ENCODE results near the gene RUNX2.
"Not testable (repeated sequence)": the region's sequence is repeated elsewhere in the genome, so short reads cannot be mapped to it uniquely, and the experiment has no call there.

The RUNX2 gene

GRCh38 chr6:45462190-45463134, 134.3 kb downstream of the RUNX2 start:
- no peak for DNase-seq

GRCh38 chr6:45464685-45465084, 136.6 kb downstream of the RUNX2 start:
- DNase-seq, result no peak

GRCh38 chr6:45466686-45467085, 138.6 kb downstream of the RUNX2 start:
- DNase-seq, result no peak

- DNase-seq, result not testable (repeated sequence)
Measured at GRCh38 chr6:45467417-45467816, 139.3 kb downstream of the RUNX2 start.

GRCh38 chr6:45467853-45468252, 139.7 kb downstream of the RUNX2 start:
- no peak for DNase-seq

- DNase-seq, result no peak
Measured at GRCh38 chr6:45469663-45470062, 141.5 kb downstream of the RUNX2 start.

- DNase-seq, result no peak
Measured at GRCh38 chr6:45470131-45470738, 142.1 kb downstream of the RUNX2 start.

GRCh38 chr6:45472382-45472781, 144.3 kb downstream of the RUNX2 start:
- no peak for DNase-seq

GRCh38 chr6:45473121-45473993, 145.2 kb downstream of the RUNX2 start:
- DNase-seq, result no peak

- DNase-seq, result no peak
Measured at GRCh38 chr6:45474376-45474775, 146.2 kb downstream of the RUNX2 start.

GRCh38 chr6:45476341-45476740, 148.2 kb downstream of the RUNX2 start:
- DNase-seq, result no peak

GRCh38 chr6:45477278-45477677, 149.1 kb downstream of the RUNX2 start:
- DNase-seq, result no peak

GRCh38 chr6:45477790-45478189, 149.7 kb downstream of the RUNX2 start:
- DNase-seq, result no peak

- DNase-seq, result peak; percentile 66
Measured at GRCh38 chr6:45478240-45478639, 150.1 kb downstream of the RUNX2 start.

- DNase-seq, result peak; percentile 49
Measured at GRCh38 chr6:45479834-45480751, 152.0 kb downstream of the RUNX2 start.

- DNase-seq, result no peak
Measured at GRCh38 chr6:45480752-45481415, 152.8 kb downstream of the RUNX2 start.

- peak; percentile 91 for DNase-seq
Measured at GRCh38 chr6:45483021-45483420, 154.9 kb downstream of the RUNX2 start.

- peak; percentile 23 for DNase-seq
Measured at GRCh38 chr6:45483501-45483900, 155.4 kb downstream of the RUNX2 start.

- DNase-seq, result no peak
Measured at GRCh38 chr6:45486736-45487135, 158.6 kb downstream of the RUNX2 start.

GRCh38 chr6:45487645-45488044, 159.5 kb downstream of the RUNX2 start:
- DNase-seq, result no peak

GRCh38 chr6:45488269-45488668, 160.1 kb downstream of the RUNX2 start:
- DNase-seq, result no peak

- DNase-seq, result no peak
Measured at GRCh38 chr6:45488889-45489288, 160.8 kb downstream of the RUNX2 start.

All from EL (cell line).